OCI-LY3 (cell line): ENCODE measurements around the gene ATOSB.

Source experiments
- H2AFZ ChIP-seq: fragments of 200-600, 300-600 bp; shearing (Covaris generic); 2 replicates; pipeline ENCODE4 v1.6.0; 2014; ENCODE audit warnings: antibody characterized with exemption, low read depth, low read length
- H3K27ac ChIP-seq: fragments of 200-600, 300-600 bp; sonication (generic); 2 replicates; pipeline ENCODE4 v1.5.1; 2014; ENCODE audit warnings: mild to moderate bottlenecking, low read length, moderate library complexity, mixed read lengths
- H3K27me3 ChIP-seq: fragments of 200-600, 300-600 bp; sonication (generic); 2 replicates; pipeline ENCODE4 v1.6.1; 2014; ENCODE audit warnings: low read depth, low read length, mixed read lengths
- H3K36me3 ChIP-seq: fragments of 200-600, 300-600 bp; sonication (generic); replicated peaks from 2 replicates; pipeline ENCODE3; 2014; ENCODE audit warnings: low read depth, low read length, mixed read lengths
- H3K4me1 ChIP-seq: fragments of 300-600, 200-600 bp; sonication (generic); 2 replicates; pipeline ENCODE4 v1.6.1; 2014; ENCODE audit warnings: low read length, mixed read lengths
- H3K4me2 ChIP-seq: fragments of 200-600, 300-600 bp; sonication (generic); 2 replicates; pipeline ENCODE4 v1.6.1; 2014; ENCODE audit warnings: low read length, mixed read lengths
- H3K4me3 ChIP-seq: fragments of 300-600, 200-600 bp; sonication (generic); 2 replicates; pipeline ENCODE4 v1.5.1; 2014; ENCODE audit warnings: antibody characterized with exemption, mild to moderate bottlenecking, low read length, moderate library complexity
- H3K79me2 ChIP-seq: fragments of 300-600, 200-600 bp; shearing (Covaris generic); 2 replicates; pipeline ENCODE4 v1.6.1; 2014; ENCODE audit warnings: mild to moderate bottlenecking, low read length, mixed read lengths
- H3K9ac ChIP-seq: fragments of 300-600, 200-600 bp; shearing (Covaris generic); 2 replicates; pipeline ENCODE4 v1.6.0; 2014; ENCODE audit warnings: mild to moderate bottlenecking, low read length, moderate library complexity
- H3K9me3 ChIP-seq: fragments of 200-600, 300-600 bp; shearing (Covaris generic); 2 replicates; pipeline ENCODE4 v1.6.1; 2014; ENCODE audit warnings: low read length, mixed read lengths; ENCODE audit not compliant: insufficient read depth
- H4K20me1 ChIP-seq: fragments of 200-600, 300-600 bp; sonication (generic); 2 replicates; pipeline ENCODE4 v1.6.1; 2016; ENCODE audit warnings: low read length, mixed read lengths; ENCODE audit not compliant: insufficient read depth
- EZH2phosphoT487 ChIP-seq: fragments of 200-600 bp; shearing (Covaris generic); IDR thresholded peaks from 2 replicates; pipeline ENCODE4 v1.6.1; 2018; ENCODE audit warnings: antibody characterized with exemption, mixed run types, low read depth
- TF ChIP-seq, protein P1 (sequence below): fragments of 200-600, 300-600 bp; sonication (generic); IDR thresholded peaks from 2 replicates; pipeline ENCODE4 v1.5.1; 2014; ENCODE audit warnings: antibody characterized with exemption, low read length, low read depth

The ATOSB gene

DNA sequence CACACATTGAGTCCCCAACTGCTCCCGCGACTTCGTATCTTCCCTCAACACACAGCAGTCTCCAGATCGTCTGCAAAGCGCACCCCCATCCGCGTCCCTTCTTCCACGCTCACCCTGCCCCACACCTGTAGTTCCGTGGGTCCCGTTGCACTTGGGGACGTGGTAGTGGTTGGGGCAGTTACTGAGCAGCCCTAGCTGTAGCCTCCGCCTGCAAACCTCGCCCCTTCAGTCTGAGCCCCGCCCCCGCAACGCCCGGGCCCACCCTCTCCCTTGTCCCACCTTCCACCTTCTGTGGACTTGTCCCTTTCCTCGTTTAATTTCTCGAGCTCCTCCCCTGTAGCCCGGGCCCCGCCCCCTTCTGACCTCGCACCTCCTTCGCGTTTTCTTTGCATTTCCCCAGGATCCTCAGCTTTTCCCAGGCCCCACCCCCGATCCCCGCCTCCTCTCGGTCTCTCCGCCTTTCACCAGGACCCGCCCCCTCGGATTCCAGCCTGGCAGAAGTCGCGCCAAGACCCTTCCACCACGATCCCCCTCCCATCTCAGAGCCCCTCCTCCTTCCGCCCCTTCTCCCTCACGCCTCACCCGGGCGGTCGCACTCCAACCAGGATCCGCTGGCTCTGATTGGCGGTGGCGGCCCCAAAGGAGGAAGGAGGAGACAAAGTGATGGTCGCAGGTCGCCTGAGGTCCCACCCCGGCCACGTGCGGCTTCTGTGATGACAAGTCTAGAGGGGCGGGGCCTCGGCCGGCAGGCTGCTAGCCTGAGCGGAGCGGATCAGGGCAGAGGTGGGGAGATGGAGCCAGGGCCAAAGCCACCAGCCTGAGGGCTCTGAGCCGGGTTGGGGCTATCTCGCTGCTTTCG is at the start of gene ATOSB:
TSS of gene ATOSB (minus strand) at position 183 of the 859 bp plus-strand sequence. CDS start 7,588 bp downstream, outside the sequence.
- TF ChIP-seq, protein P1, sequence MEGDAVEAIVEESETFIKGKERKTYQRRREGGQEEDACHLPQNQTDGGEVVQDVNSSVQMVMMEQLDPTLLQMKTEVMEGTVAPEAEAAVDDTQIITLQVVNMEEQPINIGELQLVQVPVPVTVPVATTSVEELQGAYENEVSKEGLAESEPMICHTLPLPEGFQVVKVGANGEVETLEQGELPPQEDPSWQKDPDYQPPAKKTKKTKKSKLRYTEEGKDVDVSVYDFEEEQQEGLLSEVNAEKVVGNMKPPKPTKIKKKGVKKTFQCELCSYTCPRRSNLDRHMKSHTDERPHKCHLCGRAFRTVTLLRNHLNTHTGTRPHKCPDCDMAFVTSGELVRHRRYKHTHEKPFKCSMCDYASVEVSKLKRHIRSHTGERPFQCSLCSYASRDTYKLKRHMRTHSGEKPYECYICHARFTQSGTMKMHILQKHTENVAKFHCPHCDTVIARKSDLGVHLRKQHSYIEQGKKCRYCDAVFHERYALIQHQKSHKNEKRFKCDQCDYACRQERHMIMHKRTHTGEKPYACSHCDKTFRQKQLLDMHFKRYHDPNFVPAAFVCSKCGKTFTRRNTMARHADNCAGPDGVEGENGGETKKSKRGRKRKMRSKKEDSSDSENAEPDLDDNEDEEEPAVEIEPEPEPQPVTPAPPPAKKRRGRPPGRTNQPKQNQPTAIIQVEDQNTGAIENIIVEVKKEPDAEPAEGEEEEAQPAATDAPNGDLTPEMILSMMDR, result no peak
- TF ChIP-seq EZH2phosphoT487, result no peak
- peaks cover 17% of the 10 kb centered on the region for H3K79me2 ChIP-seq
- H2AFZ ChIP-seq, result peak within 1 kb of the TSS; percentile 74
- peak within 1 kb of the TSS; percentile 91 for H3K9ac ChIP-seq
- H3K4me3 ChIP-seq, result peak within 1 kb of the TSS; percentile 99
- H3K36me3 ChIP-seq, result no peaks in the 10 kb centered on the region
- no peaks in the 10 kb centered on the region for H4K20me1 ChIP-seq
- peak within 1 kb of the TSS; percentile 85 for H3K27ac ChIP-seq
- H3K9me3 ChIP-seq, result no peaks in the 10 kb centered on the region
- peak within 1 kb of the TSS; percentile 98 for H3K4me2 ChIP-seq
- H3K27me3 ChIP-seq, result no peaks in the 10 kb centered on the region
- peaks cover 36% of the 10 kb centered on the region for H3K4me1 ChIP-seq

- no peaks in the 10 kb centered on the region for H3K79me2 ChIP-seq
- H3K9ac ChIP-seq, result no peak overlapping the region
- H3K27ac ChIP-seq, result no peak overlapping the region
- H3K4me2 ChIP-seq, result no peak overlapping the region
- no peaks in the 10 kb centered on the region for H4K20me1 ChIP-seq
- H3K27me3 ChIP-seq, result no peaks in the 10 kb centered on the region
- H3K9me3 ChIP-seq, result no peaks in the 10 kb centered on the region
- no peaks in the 10 kb centered on the region for H3K4me1 ChIP-seq
- H2AFZ ChIP-seq, result no peak overlapping the region
- no peak overlapping the region for H3K4me3 ChIP-seq
- H3K36me3 ChIP-seq, result no peaks in the 10 kb centered on the region
- no peak for TF ChIP-seq EZH2phosphoT487
- TF ChIP-seq, protein P1, result no peak
Observed at GRCh38 chr9:35164711-35165110, 49.0 kb upstream of the ATOSB start.

- H3K4me3 ChIP-seq, result no peak overlapping the region
- H3K4me1 ChIP-seq, result no peaks in the 10 kb centered on the region
- H3K27me3 ChIP-seq, result no peaks in the 10 kb centered on the region
- no peak for TF ChIP-seq EZH2phosphoT487
- TF ChIP-seq, protein P1, result no peak
- no peak overlapping the region for H2AFZ ChIP-seq
- H3K9ac ChIP-seq, result no peak overlapping the region
- H3K36me3 ChIP-seq, result no peaks in the 10 kb centered on the region
- H4K20me1 ChIP-seq, result no peaks in the 10 kb centered on the region
- no peaks in the 10 kb centered on the region for H3K9me3 ChIP-seq
- H3K79me2 ChIP-seq, result no peaks in the 10 kb centered on the region
- no peak overlapping the region for H3K4me2 ChIP-seq
- H3K27ac ChIP-seq, result no peak overlapping the region
Observed at GRCh38 chr9:35163413-35163812, 47.8 kb upstream of the ATOSB start.

DNA sequence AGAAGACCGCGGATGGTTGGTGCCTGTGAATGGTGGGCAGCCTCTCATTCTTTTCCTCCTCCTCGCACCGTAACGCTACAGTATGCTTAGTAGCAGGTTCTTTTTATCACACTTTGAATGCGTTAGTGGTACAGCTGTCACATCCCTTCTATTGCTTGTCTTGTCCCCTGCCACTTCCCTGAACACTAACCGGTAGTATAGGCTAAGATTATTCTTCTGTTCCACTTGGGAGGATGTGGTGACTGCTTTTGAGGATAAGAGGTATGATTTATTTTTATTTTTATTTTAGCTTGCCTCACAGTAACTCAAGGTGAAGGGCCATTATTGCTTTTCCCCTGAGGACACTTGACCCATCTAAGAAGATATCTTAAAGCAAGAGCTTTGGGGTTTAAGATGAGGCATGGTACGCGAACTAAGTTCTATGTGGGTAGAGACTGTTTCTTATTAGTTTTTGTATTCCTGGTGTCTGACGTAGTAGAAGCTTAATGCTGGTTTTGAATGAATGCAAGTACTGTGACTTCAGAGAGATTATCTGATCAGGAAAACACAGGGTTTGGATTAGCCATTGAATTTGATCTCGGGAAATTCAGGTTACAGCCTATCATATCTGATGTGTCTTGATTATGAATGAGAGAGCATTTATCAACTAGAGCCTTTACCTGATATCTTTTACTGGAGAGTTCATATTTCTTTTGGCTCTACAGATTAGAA is 47.1 kb upstream of the ATOSB start:
- no peak overlapping the region for H3K9ac ChIP-seq
- H3K36me3 ChIP-seq, result no peaks in the 10 kb centered on the region
- no peak overlapping the region for H2AFZ ChIP-seq
- no peak for TF ChIP-seq EZH2phosphoT487
- TF ChIP-seq, protein P1, result no peak
- no peaks in the 10 kb centered on the region for H3K4me1 ChIP-seq
- no peaks in the 10 kb centered on the region for H3K79me2 ChIP-seq
- H3K27ac ChIP-seq, result no peak overlapping the region
- no peaks in the 10 kb centered on the region for H3K9me3 ChIP-seq
- no peaks in the 10 kb centered on the region for H4K20me1 ChIP-seq
- no peaks in the 10 kb centered on the region for H3K27me3 ChIP-seq
- peak overlapping the region; percentile 70 for H3K4me2 ChIP-seq
- H3K4me3 ChIP-seq, result peak overlapping the region; percentile 76
